ENCODE results near the gene DIO3. TPM values are rescaled to one million over a fixed set of nuclear protein-coding genes. Genes with fewer than 3 reads are reported as not detected.

The DIO3 gene
- total RNA-seq, 1 experiment from 2014 or later, result not detected

GRCh38 chr14:101600336-101600890 is 39.1 kb downstream of the DIO3 start:
- in situ Hi-C loops (cut with HindIII; ENCODE audit: low pct_unique_long_range_greater_than_20kb, low sequenced_read_pairs), result no loop called here
- DNase-seq (ENCODE audit: low read depth, low spot score), result no peak

GRCh38 chr14:101600891-101601605 is 39.8 kb downstream of the DIO3 start:
- in situ Hi-C loops (cut with HindIII; ENCODE audit: low pct_unique_long_range_greater_than_20kb, low sequenced_read_pairs), result no loop called here
- DNase-seq (ENCODE audit: low read depth, low spot score), result no peak

DNA sequence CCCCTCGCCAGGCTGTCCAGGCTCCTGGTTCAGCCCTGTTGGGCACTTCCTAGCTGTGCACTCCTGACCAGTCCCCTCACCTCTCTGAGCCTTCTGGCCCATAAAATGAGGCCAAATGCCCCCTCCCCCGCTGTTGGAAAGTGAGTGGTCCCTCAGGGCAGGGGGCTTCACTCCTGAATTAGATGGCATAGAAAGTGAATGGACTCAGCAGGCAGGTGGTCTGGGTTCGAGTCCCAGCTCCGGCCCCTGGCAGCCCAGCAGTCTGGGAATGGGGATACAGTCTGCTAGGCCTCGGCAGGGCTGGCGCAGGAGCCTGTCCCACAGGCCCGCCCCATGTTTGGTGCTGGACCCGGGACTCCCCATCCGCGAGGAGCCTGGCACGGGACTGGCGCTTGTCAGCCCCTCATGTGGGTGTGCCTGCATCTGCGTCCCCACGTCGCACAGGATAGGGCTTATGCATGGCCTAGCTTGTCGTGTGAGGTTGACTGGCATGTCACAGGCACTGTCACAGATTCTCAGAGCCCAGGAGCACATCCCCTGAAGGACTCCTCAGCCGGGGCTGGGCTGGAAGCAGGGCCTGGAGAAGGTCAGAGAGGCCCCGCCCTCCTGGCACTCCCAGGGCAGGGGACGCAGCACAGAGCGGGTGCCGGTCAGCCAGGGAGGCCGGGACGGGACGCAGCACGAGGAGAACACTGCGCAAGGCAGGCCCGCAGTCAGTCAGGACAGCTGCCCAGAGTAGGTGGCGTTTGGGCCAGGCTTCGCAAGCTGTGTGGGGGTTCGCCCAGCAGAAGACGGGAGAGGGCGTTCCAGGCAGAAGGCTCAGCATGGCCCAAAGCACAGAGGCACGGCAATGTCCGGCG is 40.5 kb downstream of the DIO3 start:
- no peak for DNase-seq (ENCODE audit: low read depth, low spot score)
- in situ Hi-C loops (cut with HindIII; ENCODE audit: low pct_unique_long_range_greater_than_20kb, low sequenced_read_pairs), result no loop called here

DNA sequence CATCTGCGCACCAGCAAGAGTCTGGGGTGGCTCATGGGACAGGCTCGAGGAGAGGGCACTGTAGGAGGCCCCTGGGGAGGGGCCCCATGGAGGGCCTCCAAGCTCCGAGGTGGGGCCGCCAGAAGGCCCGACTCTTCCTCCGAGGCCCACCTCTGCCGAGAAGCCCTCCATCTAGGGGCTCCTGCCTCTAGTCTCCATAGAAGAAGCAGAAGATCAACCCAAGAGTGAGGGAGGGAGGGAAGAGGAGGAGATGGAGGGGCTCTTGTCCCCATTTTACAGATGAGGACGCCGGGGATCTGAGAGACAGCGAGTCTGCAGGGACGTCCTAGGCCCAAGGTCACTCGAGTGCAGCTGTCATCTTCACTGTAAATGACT is 41.2 kb downstream of the DIO3 start:
- DNase-seq (ENCODE audit: low read depth, low spot score), result no peak
- in situ Hi-C loops (cut with HindIII; ENCODE audit: low pct_unique_long_range_greater_than_20kb, low sequenced_read_pairs), result no loop called here

- DNase-seq (ENCODE audit: low read depth, low spot score), result no peak
- in situ Hi-C loops (cut with HindIII; ENCODE audit: low pct_unique_long_range_greater_than_20kb, low sequenced_read_pairs), result no loop called here
Measured at GRCh38 chr14:101603096-101603495, 41.8 kb downstream of the DIO3 start.

GRCh38 chr14:101604228-101604934 is 43.1 kb downstream of the DIO3 start:
- no peak for DNase-seq (ENCODE audit: low read depth, low spot score)
- in situ Hi-C loops (cut with HindIII; ENCODE audit: low pct_unique_long_range_greater_than_20kb, low sequenced_read_pairs), result no loop called here

DNA sequence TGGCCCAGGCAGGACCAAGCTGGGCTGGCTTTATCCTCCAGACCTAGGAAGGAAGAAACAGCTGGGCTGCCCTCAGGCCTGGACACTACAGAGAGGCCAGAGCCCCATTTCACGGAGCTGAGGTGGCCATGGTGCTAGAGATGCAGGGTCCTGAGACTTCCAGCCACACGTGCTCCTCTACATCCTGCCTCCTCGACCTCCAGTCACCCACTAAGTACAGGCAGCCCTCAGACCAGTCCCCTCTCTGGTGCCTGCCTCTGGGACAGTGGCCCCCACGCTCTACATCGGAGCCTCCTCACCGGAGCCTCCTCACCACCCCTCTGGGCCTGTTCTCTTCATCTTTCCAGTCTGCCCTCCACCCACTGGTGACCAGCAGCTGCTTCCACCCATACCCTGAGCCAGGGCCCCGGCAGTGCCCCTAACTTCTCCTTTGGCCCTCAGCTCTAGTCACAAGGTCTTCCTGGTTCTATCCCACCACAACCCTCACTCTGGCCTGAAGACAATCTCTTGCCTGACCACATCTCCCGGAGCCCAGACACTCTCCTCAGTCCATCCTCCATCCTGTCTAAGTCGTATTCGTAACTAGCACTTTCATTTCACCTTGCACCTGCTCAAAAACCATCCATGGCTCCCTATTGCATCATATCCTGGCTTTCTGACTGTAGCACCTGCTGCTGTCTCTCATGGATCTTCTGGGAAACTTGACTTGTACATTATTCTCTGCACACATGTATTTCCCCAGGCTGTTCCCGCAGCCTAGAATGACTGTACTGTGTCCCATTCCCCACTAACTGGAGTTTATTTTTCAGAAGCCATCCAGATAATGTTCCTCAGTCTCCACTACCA is 43.9 kb downstream of the DIO3 start:
- in situ Hi-C loops (cut with HindIII; ENCODE audit: low pct_unique_long_range_greater_than_20kb, low sequenced_read_pairs), result no loop called here
- DNase-seq (ENCODE audit: low read depth, low spot score), result no peak

- DNase-seq (ENCODE audit: low read depth, low spot score), result no peak
- in situ Hi-C loops (cut with HindIII; ENCODE audit: low pct_unique_long_range_greater_than_20kb, low sequenced_read_pairs), result no loop called here
Measured at GRCh38 chr14:101605836-101606235, 44.5 kb downstream of the DIO3 start.

Other genes with a start within 250 kb of the DIO3 start
- gene PPP2R5C, start 200.2 kb downstream of the DIO3 start, total RNA-seq (2014; rRNA removed; shearing (Covaris generic)), result 216 and 235 TPM in 2 replicates